Measurements from ENCODE around the gene NACC2. TPM values are rescaled to one million over a fixed set of nuclear protein-coding genes. Genes with fewer than 3 reads are reported as not detected.

NACC2 gene
- total RNA-seq, 2 experiments from 2014 or later = 4.2 to 5.2 TPM

GRCh38 chr9:136011703-136012496, 83.2 kb downstream of the NACC2 start:
- H3K27me3 Mint-ChIP-seq = no peaks in the 10 kb centered on the region

DNA sequence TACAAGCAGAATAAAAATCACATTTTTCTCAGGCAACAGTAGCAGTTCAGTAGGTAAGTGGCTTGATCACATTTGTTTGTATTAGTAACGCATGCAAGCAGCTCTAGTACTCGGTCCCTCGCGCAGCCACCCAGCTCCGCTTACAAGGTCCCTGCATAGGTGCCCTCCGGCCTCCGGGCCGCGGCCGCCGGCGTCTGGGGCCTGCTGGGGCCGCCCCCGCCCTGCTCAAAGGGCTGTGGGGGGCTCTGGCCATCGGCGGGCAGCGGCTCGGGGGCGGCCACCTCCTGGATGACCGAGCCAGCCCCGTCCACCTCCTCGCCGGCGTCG, 83.8 kb downstream of the NACC2 start:
- no peak for DNase-seq

More at GRCh38 chr9:136011703-136012496, 83.2 kb downstream of the NACC2 start:
- Mint-ChIP-seq H3K36me3 (ENCODE audit: low read depth) (no peaks in the 10 kb centered on the region), H3K27ac (no peak overlapping the region), H3K4me3 (no peak overlapping the region), H3K9me3 (ENCODE audit: low read depth) (no peaks in the 10 kb centered on the region), H3K4me1 (no peaks in the 10 kb centered on the region)
- intact Hi-C loops (cut with DNase I, micrococcal nuclease) = no loop called here
- ATAC-seq (no peak), DNase-seq (peak; percentile 2)
- CTCF ChIA-PET = no interaction called here
- POLR2A ChIA-PET = no interaction called here

DNA sequence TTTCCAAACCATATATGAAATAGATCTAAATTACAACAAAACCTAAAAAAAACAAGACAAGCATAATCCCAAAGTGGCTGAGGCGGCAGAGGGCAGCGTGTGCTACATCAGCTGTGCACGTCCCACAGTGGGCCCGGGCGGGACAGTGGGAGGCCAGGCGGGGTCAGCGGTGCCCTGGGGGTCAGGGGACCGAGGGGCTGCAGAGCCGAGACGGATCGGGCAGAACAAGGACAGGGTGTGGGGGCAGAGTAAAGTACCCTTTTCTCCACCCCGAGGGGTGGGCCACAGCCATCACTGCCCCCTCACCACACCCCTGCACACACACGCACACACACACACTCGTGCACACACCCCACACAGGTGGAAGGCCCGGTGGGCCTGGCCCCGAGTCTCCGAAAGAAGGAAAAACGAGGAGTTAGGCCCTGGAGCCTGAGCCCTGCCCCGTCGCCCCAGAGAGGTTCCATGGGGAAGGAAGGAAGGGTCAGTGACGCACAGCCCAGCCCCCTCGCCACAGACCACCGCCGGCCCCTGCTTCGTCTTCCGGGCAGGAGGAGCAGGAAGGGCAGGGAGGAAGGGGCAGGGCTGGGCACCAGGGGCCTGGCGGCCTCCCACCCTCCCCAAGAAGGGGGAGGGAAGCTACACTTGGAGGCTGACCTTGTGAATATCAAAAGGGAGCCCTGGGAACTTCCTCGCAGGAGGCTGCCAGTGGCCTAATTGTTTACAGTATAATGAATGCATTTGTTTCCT, 84.3 kb downstream of the NACC2 start:
- DNase-seq (no peak), ATAC-seq (no peak)
- ChIA-PET POLR2A (no interaction called here), CTCF (no interaction called here)
- H3K9me3 Mint-ChIP-seq (ENCODE audit: low read depth) = no peaks in the 10 kb centered on the region
- H3K27me3 Mint-ChIP-seq = no peaks in the 10 kb centered on the region
- H3K36me3 Mint-ChIP-seq (ENCODE audit: low read depth) = no peaks in the 10 kb centered on the region
- H3K27ac Mint-ChIP-seq = no peak overlapping the region
- H3K4me3 Mint-ChIP-seq = no peak overlapping the region
- intact Hi-C loops (cut with DNase I, micrococcal nuclease) = no loop called here
- H3K4me1 Mint-ChIP-seq = no peaks in the 10 kb centered on the region

More for the DNA sequence above, 83.8 kb downstream of the NACC2 start:
- Mint-ChIP-seq H3K36me3 (ENCODE audit: low read depth) (no peaks in the 10 kb centered on the region), H3K4me3 (no peak overlapping the region), H3K27me3 (no peaks in the 10 kb centered on the region), H3K27ac (no peak overlapping the region), H3K9me3 (ENCODE audit: low read depth) (no peaks in the 10 kb centered on the region), H3K4me1 (no peaks in the 10 kb centered on the region)
- ChIA-PET CTCF (no interaction called here), POLR2A (no interaction called here)
- intact Hi-C loops (cut with DNase I, micrococcal nuclease) = no loop called here
- ATAC-seq = no peak

DNA sequence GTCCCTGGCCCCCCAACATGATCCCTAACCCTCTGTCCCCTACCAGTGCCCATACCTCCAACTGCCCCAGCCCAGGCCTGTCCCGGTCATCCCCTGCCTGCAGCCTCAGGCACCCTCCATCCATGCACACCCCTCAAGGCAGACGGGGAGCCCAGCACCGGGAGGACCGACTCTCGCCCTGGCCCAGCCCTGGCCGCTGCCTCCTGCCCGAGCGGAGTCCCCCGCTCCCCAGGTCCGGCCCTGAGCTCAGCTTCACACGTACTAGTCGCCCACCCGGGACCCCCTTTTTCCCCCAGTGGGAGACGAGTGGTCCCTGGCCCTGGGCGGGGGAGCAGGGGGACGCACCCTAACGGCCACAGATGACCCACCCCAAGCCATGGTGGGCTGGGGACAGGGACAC, 84.9 kb downstream of the NACC2 start:
- Mint-ChIP-seq H3K27ac (no peak overlapping the region), H3K4me3 (no peak overlapping the region), H3K9me3 (ENCODE audit: low read depth) (no peaks in the 10 kb centered on the region), H3K36me3 (ENCODE audit: low read depth) (no peaks in the 10 kb centered on the region), H3K4me1 (no peaks in the 10 kb centered on the region), H3K27me3 (no peaks in the 10 kb centered on the region)
- intact Hi-C loops (cut with DNase I, micrococcal nuclease) = no loop called here
- DNase-seq (no peak), ATAC-seq (no peak)
- ChIA-PET CTCF (no interaction called here), POLR2A (no interaction called here)

- H3K4me3 Mint-ChIP-seq = no peak overlapping the region
- ChIA-PET CTCF (no interaction called here), POLR2A (no interaction called here)
- no peaks in the 10 kb centered on the region for H3K27me3 Mint-ChIP-seq
- ATAC-seq (no peak), DNase-seq (no peak)
- H3K27ac Mint-ChIP-seq = no peak overlapping the region
- no peaks in the 10 kb centered on the region for H3K4me1 Mint-ChIP-seq
- no peaks in the 10 kb centered on the region for H3K36me3 Mint-ChIP-seq (ENCODE audit: low read depth)
- H3K9me3 Mint-ChIP-seq (ENCODE audit: low read depth) = no peaks in the 10 kb centered on the region
- intact Hi-C loops (cut with DNase I, micrococcal nuclease) = no loop called here
These were observed 85.6 kb downstream of the NACC2 start for GRCh38 chr9:136009516-136009915.

- H3K27ac Mint-ChIP-seq = no peak overlapping the region
- intact Hi-C loops (cut with DNase I, micrococcal nuclease) = no loop called here
- H3K27me3 Mint-ChIP-seq = no peaks in the 10 kb centered on the region
- H3K9me3 Mint-ChIP-seq (ENCODE audit: low read depth) = no peaks in the 10 kb centered on the region
- CTCF ChIA-PET = no interaction called here
- H3K4me3 Mint-ChIP-seq = no peak overlapping the region
- H3K36me3 Mint-ChIP-seq (ENCODE audit: low read depth) = no peaks in the 10 kb centered on the region
- ATAC-seq (no peak), DNase-seq (no peak)
- POLR2A ChIA-PET = no interaction called here
- H3K4me1 Mint-ChIP-seq = no peaks in the 10 kb centered on the region
These were observed 86.4 kb downstream of the NACC2 start for GRCh38 chr9:136008693-136008997.

GRCh38 chr9:136007934-136008692, 87.0 kb downstream of the NACC2 start:
- Mint-ChIP-seq H3K27ac (no peak overlapping the region), H3K4me1 (no peaks in the 10 kb centered on the region), H3K9me3 (ENCODE audit: low read depth) (no peaks in the 10 kb centered on the region), H3K4me3 (no peak overlapping the region), H3K27me3 (no peaks in the 10 kb centered on the region), H3K36me3 (ENCODE audit: low read depth) (no peaks in the 10 kb centered on the region)
- POLR2A ChIA-PET = no interaction called here
- ATAC-seq (no peak), DNase-seq (no peak)
- intact Hi-C loops (cut with DNase I, micrococcal nuclease) = no loop called here
- CTCF ChIA-PET = no interaction called here

DNA sequence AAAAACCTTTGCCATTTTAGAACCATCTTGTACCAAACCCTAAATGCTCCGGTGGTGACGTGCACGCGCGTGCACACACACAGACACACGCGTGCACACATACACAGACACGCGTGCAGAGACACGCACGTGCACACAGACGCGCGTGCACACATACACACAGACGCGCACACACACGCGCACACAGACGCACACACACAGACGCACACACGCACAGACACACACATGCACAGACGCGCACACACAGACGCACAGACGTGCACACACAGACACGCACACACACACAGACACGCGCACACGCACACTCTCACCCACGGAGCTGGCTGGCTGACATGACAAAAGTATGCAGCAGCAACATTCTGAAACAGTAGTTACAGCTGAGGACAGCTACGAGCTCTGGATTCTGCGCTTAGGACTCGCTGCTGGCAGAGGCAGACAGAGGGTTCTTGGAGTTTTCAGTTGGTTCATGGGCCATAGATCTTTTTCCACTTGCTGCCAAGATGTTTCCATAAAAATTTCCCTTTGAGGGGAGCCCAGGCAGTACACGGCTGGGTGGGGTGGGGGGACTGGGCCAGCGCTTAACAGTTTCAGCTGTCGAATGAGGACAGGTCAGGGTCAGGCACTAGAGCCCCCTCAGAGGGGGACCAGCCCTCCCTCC, 87.7 kb downstream of the NACC2 start:
- Mint-ChIP-seq H3K9me3 (ENCODE audit: low read depth) (no peaks in the 10 kb centered on the region), H3K4me3 (no peak overlapping the region), H3K27ac (no peak overlapping the region), H3K4me1 (no peaks in the 10 kb centered on the region), H3K36me3 (ENCODE audit: low read depth) (no peaks in the 10 kb centered on the region), H3K27me3 (no peaks in the 10 kb centered on the region)
- ChIA-PET CTCF (no interaction called here), POLR2A (interaction anchor here (0.6 kb wide), 1 partner anchor 835 kb away, joined by 4 read pairs; no protein-coding TSS in a partner anchor)
- DNase-seq (no peak), ATAC-seq (no peak)
- intact Hi-C loops (cut with DNase I, micrococcal nuclease) = no loop called here

DNA sequence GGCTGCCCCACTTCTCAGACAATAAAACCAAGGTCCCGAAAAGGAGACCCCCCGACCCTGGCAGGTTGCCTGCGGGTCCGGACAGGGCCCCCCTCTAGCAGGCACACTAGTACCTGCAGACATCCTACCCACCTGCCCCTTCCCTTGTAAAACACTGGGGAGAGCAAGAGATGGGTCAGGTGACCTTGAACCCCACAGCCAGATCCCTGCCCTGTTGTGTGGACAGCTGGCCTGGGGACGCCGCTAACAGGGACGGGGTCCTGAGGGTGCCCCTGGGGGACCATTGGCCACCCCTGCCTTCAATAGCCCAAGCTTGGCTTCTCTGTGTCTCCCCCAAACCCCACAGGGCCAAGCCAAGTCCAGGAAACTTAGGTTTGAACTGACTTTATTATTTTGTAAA, 88.9 kb downstream of the NACC2 start:
- intact Hi-C loops (cut with DNase I, micrococcal nuclease) = no loop called here
- no peaks in the 10 kb centered on the region for H3K4me1 Mint-ChIP-seq
- no peak for ATAC-seq
- no peaks in the 10 kb centered on the region for H3K9me3 Mint-ChIP-seq (ENCODE audit: low read depth)
- no peaks in the 10 kb centered on the region for H3K36me3 Mint-ChIP-seq (ENCODE audit: low read depth)
- H3K4me3 Mint-ChIP-seq = no peak overlapping the region
- no peak overlapping the region for H3K27ac Mint-ChIP-seq
- CTCF ChIA-PET = no interaction called here
- no peak for DNase-seq
- POLR2A ChIA-PET = no interaction called here
- no peaks in the 10 kb centered on the region for H3K27me3 Mint-ChIP-seq

- no peak for ATAC-seq
- ChIA-PET CTCF (no interaction called here), POLR2A (no interaction called here)
- Mint-ChIP-seq H3K36me3 (ENCODE audit: low read depth) (no peaks in the 10 kb centered on the region), H3K27ac (no peak overlapping the region), H3K27me3 (no peaks in the 10 kb centered on the region), H3K4me3 (no peak overlapping the region), H3K4me1 (no peaks in the 10 kb centered on the region), H3K9me3 (ENCODE audit: low read depth) (no peaks in the 10 kb centered on the region)
- no peak for DNase-seq
- intact Hi-C loops (cut with DNase I, micrococcal nuclease) = no loop called here
These were observed 90.4 kb downstream of the NACC2 start for GRCh38 chr9:136004712-136005111.

DNA sequence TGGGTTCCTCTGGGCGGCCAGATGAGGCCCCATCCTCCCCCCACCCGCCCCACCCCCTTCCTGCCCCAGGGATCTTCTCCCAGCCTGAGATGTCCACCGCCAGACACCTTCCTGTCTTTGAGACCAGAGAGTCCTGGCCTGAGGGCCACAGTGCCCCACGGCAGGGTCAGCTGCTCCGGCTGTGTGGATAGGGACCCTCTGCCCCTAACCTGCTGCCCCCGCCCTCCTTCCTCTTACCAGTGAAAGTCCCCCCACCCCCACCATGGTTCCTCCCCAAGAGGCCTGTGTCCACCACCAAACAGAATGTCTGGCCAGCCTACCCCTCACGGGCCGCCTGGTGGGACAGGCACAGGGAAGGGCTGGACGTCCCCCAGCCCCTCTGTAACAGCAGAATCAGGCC, 90.9 kb downstream of the NACC2 start:
- CTCF ChIA-PET = no interaction called here
- ATAC-seq (no peak), DNase-seq (no peak)
- Mint-ChIP-seq H3K27ac (no peak overlapping the region), H3K9me3 (ENCODE audit: low read depth) (no peaks in the 10 kb centered on the region), H3K36me3 (ENCODE audit: low read depth) (no peaks in the 10 kb centered on the region), H3K27me3 (no peaks in the 10 kb centered on the region), H3K4me1 (no peaks in the 10 kb centered on the region), H3K4me3 (no peak overlapping the region)
- POLR2A ChIA-PET = no interaction called here
- intact Hi-C loops (cut with DNase I, micrococcal nuclease) = no loop called here

All from activated CD4-positive, alpha-beta T cell treated with anti-CD3 and anti-CD28 coated beads for 36 hours (primary cell).